HCT116 (cell line): Measurements from ENCODE around the gene CA10. TPM values are rescaled to one million over a fixed set of nuclear protein-coding genes. Genes with fewer than 3 reads are reported as not detected.

Experiments
- ATAC-seq: fragments of 200-7000 bp; cut with Tn5 transposase; 2 replicates; pipeline ENCODE4 v1.9.1; 2020; ENCODE audit warnings: mild to moderate bottlenecking, moderate library complexity
- BruUV-seq: library from RNA; stranded (reverse); fragments of 400-500 nt; replicated peaks from 2 replicates; lab custom pipeline; 2021; lab: Mats Ljungman, UMichigan
- CTCF ChIA-PET: fragments of 300-600 bp; sonication (Branson Sonifier 250); formaldehyde crosslinking; loops from one replicate; lab custom pipeline; 2021; ENCODE audit warnings: antibody characterized with exemption; lab: Charles Lee
- POLR2A ChIA-PET: fragments of 300-600, 350-600 bp; sonication (Branson Sonifier 250); formaldehyde crosslinking; loops from one replicate; lab custom pipeline; 2021; ENCODE audit warnings: antibody characterized with exemption; lab: Charles Lee
- RAD21 ChIA-PET, 2 experiments: fragments of 300-600 bp; sonication (Branson Sonifier 250); formaldehyde crosslinking; loops; one replicate each; lab custom pipeline; 2023; ENCODE audit warnings: low total read pairs in 2 of 2; ENCODE audit not compliant: uncharacterized antibody in 2 of 2, unreplicated experiment in 2 of 2, low non-redundant PET in 1 of 2; lab: Charles Lee
- DNase-seq: peaks from one replicate; pipeline ENCODE4 v3.0.0-alpha.2; 2010; ENCODE audit warnings: low read depth, low spot score
- H2AFZ ChIP-seq: fragments of 200-600 bp; shearing (Covaris generic), sonication (generic); 2 replicates; pipeline ENCODE4 v1.6.1; 2017; ENCODE audit warnings: low read depth, mixed run types, mixed read lengths, antibody characterized with exemption, low read length; ENCODE audit not compliant: poor library complexity, severe bottlenecking
- H3K27ac ChIP-seq: 2 replicates; pipeline ENCODE4 v1.5.1; 2012; ENCODE audit warnings: low read depth, low read length
- H3K27me3 ChIP-seq: fragments of 200-600 bp; sonication (generic); 2 replicates; pipeline ENCODE4 v1.6.1; 2016; ENCODE audit warnings: mixed run types, low read length, mixed read lengths; ENCODE audit not compliant: insufficient read depth
- H3K36me3 ChIP-seq, 2 experiments: fragments of 200-500 bp in 1 of 2; fragments of 200-600 bp in 1 of 2; sonication (Bioruptor generic) in 1 of 2; sonication (generic) in 1 of 2; 2 replicates each; pipeline versions ENCODE4 v1.5.1 to v1.6.1; 2014 to 2016; ENCODE audit warnings: low read length in 2 of 2, inconsistent platforms in 1 of 2, mixed read lengths in 1 of 2, mixed run types in 1 of 2; ENCODE audit not compliant: insufficient read depth in 2 of 2, control insufficient read depth in 1 of 2
- H3K4me1 ChIP-seq, 2 experiments: fragments of 200-600 bp in 1 of 2; sonication (generic) in 1 of 2; 2 replicates each; pipeline versions ENCODE4 v1.5.1 to v1.6.1; 2012 to 2017; ENCODE audit warnings: low read length in 2 of 2, inconsistent platforms in 1 of 2, mild to moderate bottlenecking in 1 of 2, mixed read lengths in 1 of 2, mixed run types in 1 of 2, moderate library complexity in 1 of 2; ENCODE audit not compliant: insufficient read depth in 2 of 2, control insufficient read depth in 1 of 2
- H3K4me2 ChIP-seq: fragments of 200-600 bp; sonication (generic); 2 replicates; pipeline ENCODE4 v1.6.1; 2017; ENCODE audit warnings: mixed run types, low read length, mixed read lengths
- H3K4me3 ChIP-seq, 2 experiments: fragments of 200-600 bp in 1 of 2; sonication (generic) in 1 of 2; replicated peaks in 1 of 2; 2 replicates each; pipeline ENCODE4 v1.5.1; 2011 to 2016; ENCODE audit warnings: low read length in 2 of 2, control low read depth in 1 of 2, low read depth in 1 of 2, mild to moderate bottlenecking in 1 of 2, mixed read lengths in 1 of 2, mixed run types in 1 of 2
- H3K79me2 ChIP-seq: fragments of 200-600 bp; sonication (generic); 2 replicates; pipeline ENCODE4 v1.6.1; 2017; ENCODE audit warnings: mild to moderate bottlenecking, mixed run types, low read length, moderate library complexity, mixed read lengths; ENCODE audit not compliant: insufficient read depth
- H3K9ac ChIP-seq: fragments of 200-600 bp; sonication (generic); 2 replicates; pipeline ENCODE4 v1.6.1; 2016; ENCODE audit warnings: low read length, mixed read lengths
- H3K9me2 ChIP-seq: fragments of 200-600 bp; sonication (generic), shearing (Covaris generic); 2 replicates; pipeline ENCODE4 v1.6.1; 2017; ENCODE audit warnings: mixed run types, mild to moderate bottlenecking, moderate library complexity; ENCODE audit not compliant: insufficient read depth
- H3K9me3 ChIP-seq, 2 experiments: fragments of 200-500 bp in 1 of 2; fragments of 200-600 bp in 1 of 2; sonication (Bioruptor generic) in 1 of 2; sonication (generic) in 1 of 2; 2 replicates each; pipeline ENCODE4 v1.6.1; 2014 to 2017; ENCODE audit warnings: low read length in 2 of 2, mixed read lengths in 2 of 2, inconsistent platforms in 1 of 2, low read depth in 1 of 2, mild to moderate bottlenecking in 1 of 2, mixed run types in 1 of 2, moderate library complexity in 1 of 2; ENCODE audit not compliant: control insufficient read depth in 1 of 2, insufficient read depth in 1 of 2
- H4K20me1 ChIP-seq: fragments of 200-600 bp; sonication (generic), shearing (Covaris generic); 2 replicates; pipeline ENCODE4 v1.6.1; 2017; ENCODE audit warnings: mixed run types, mild to moderate bottlenecking, moderate library complexity; ENCODE audit not compliant: insufficient read depth
- CBX3 ChIP-seq: IDR thresholded peaks from 2 replicates; pipeline ENCODE4 v1.6.1; 2012; ENCODE audit warnings: low read depth
- ELF1 ChIP-seq: IDR thresholded peaks from 2 replicates; pipeline ENCODE4 v1.6.1; 2012; ENCODE audit warnings: low read depth, borderline replicate concordance
- EZH2 ChIP-seq: fragments of 200-600 bp; sonication (generic); IDR thresholded peaks from 2 replicates; pipeline ENCODE4 v1.6.1; 2017; ENCODE audit warnings: antibody characterized with exemption, mixed run types
- POLR2A ChIP-seq: IDR thresholded peaks from 2 replicates; pipeline ENCODE4 v1.7.0; 2011; ENCODE audit warnings: borderline replicate concordance; ENCODE audit not compliant: insufficient read depth, insufficient read length; ENCODE audit errors: extremely low read depth
- POLR2AphosphoS5 ChIP-seq: IDR thresholded peaks from 2 replicates; pipeline ENCODE4 v1.6.1; 2011; ENCODE audit warnings: mild to moderate bottlenecking, low read depth, low read length, moderate library complexity
- SIN3A ChIP-seq: IDR thresholded peaks from 2 replicates; pipeline ENCODE4 v1.6.1; 2012; ENCODE audit warnings: low read depth
- TCF7L2 ChIP-seq: IDR thresholded peaks from 2 replicates; pipeline ENCODE4 v1.7.0; 2011; ENCODE audit warnings: borderline replicate concordance, inconsistent platforms; ENCODE audit not compliant: insufficient read depth, insufficient read length; ENCODE audit errors: extremely low read depth
- ZNF274 ChIP-seq: fragments of 200-500 bp; sonication (Bioruptor generic); IDR thresholded peaks from 2 replicates; pipeline ENCODE4 v1.6.1; 2014; ENCODE audit warnings: mild to moderate bottlenecking, low read depth, low read length, inconsistent platforms
- intact Hi-C: fragments of 100-400 bp; cut with micrococcal nuclease; formaldehyde crosslinking; loops from 2 replicates; pipeline ENCODE4 v1.10.0; 2022
- total RNA-seq: library from RNA; stranded (reverse); gene quantifications from one replicate; pipeline ENCODE4 v1.2.1, GENCODE V29; 2021; ENCODE audit not compliant: unreplicated experiment
- TF ChIP-seq, protein P1 (sequence below): IDR thresholded peaks from 2 replicates; pipeline ENCODE4 v1.6.1; 2012; ENCODE audit warnings: low read depth
- TF ChIP-seq, protein P2 (sequence below): IDR thresholded peaks from 2 replicates; pipeline ENCODE4 v1.6.1; 2012

CA10 gene
- total RNA-seq, 1 experiment from 2014 or later: not detected

DNA sequence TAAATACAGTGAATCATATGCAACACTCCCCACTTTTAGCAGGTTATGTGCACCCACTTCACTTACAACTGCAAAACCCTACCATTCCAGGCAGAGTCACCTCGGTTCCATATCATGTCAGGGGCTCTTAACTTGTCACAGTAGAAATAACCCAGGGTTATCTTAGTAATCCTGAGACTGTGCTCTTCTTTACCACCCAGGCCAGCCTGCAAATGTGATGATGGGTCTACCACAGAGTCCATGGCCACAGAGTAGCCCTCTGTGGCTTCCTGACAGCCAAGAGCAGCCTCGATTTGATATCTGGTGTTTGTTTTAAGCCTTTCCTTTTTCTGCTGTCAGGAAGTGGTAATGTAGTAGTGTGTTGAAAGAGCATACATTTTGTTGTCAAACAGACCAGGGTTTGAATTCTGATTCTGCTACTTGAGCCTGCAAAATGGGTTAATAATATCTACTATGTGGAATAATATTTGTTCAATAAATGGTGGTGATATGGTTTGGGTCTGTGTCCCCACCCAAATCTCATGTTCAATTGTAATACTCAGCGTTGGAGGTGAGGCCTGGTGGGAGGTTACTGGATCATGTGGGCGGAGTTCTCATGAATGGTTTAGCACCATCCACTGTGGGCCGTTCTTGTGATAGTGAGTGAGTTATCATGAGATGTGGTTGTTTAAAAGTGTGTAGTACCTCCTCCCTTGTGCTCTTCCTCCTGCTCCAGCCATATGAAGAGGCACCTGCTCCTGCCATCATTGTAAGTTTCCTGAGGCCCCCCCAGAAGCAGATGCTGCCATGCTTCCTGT, 481.6 kb downstream of the CA10 start:
- Histone ChIP-seq H3K27ac (no peak overlapping the region), H3K27me3 (peaks cover 32% of the 10 kb centered on the region), H3K9me2 (no peaks in the 10 kb centered on the region), H3K79me2 (no peaks in the 10 kb centered on the region), H3K9me3 (no peaks in the 10 kb centered on the region), H3K4me2 (no peak overlapping the region), H3K9ac (no peak overlapping the region), H3K4me3 (no peak overlapping the region), H3K36me3 (no peaks in the 10 kb centered on the region), H3K4me1 (no peaks in the 10 kb centered on the region), H2AFZ (no peak overlapping the region), H4K20me1 (no peaks in the 10 kb centered on the region)
- RAD21 ChIA-PET: no interaction called here
- CTCF ChIA-PET: no interaction called here
- intact Hi-C loops: no loop called here
- no peak for ATAC-seq
- TF ChIP-seq ZNF274 (no peak), POLR2AphosphoS5 (no peak), CBX3 (no peak), ELF1 (no peak), TCF7L2 (no peak), POLR2A (no peak), SIN3A (no peak), EZH2 (no peak)
- TF ChIP-seq, protein P1, sequence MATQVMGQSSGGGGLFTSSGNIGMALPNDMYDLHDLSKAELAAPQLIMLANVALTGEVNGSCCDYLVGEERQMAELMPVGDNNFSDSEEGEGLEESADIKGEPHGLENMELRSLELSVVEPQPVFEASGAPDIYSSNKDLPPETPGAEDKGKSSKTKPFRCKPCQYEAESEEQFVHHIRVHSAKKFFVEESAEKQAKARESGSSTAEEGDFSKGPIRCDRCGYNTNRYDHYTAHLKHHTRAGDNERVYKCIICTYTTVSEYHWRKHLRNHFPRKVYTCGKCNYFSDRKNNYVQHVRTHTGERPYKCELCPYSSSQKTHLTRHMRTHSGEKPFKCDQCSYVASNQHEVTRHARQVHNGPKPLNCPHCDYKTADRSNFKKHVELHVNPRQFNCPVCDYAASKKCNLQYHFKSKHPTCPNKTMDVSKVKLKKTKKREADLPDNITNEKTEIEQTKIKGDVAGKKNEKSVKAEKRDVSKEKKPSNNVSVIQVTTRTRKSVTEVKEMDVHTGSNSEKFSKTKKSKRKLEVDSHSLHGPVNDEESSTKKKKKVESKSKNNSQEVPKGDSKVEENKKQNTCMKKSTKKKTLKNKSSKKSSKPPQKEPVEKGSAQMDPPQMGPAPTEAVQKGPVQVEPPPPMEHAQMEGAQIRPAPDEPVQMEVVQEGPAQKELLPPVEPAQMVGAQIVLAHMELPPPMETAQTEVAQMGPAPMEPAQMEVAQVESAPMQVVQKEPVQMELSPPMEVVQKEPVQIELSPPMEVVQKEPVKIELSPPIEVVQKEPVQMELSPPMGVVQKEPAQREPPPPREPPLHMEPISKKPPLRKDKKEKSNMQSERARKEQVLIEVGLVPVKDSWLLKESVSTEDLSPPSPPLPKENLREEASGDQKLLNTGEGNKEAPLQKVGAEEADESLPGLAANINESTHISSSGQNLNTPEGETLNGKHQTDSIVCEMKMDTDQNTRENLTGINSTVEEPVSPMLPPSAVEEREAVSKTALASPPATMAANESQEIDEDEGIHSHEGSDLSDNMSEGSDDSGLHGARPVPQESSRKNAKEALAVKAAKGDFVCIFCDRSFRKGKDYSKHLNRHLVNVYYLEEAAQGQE: no peak
- TF ChIP-seq, protein P2, sequence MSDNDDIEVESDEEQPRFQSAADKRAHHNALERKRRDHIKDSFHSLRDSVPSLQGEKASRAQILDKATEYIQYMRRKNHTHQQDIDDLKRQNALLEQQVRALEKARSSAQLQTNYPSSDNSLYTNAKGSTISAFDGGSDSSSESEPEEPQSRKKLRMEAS: no peak
- BruUV-seq: no TSS peak
- no peak for DNase-seq
- POLR2A ChIA-PET: no interaction called here
